WTC11 (cell line): ENCODE measurements around the gene MSI1.

Experiments used
- ELF4 ChIP-seq: sonication (generic); formaldehyde crosslinking; IDR thresholded peaks from 2 replicates; pipeline ENCODE4 v1.8.1; 2022; ENCODE audit warnings: low read depth, mild to moderate bottlenecking, moderate library complexity, missing genetic modification reagents
- ESRRA ChIP-seq: sonication (generic); formaldehyde crosslinking; IDR thresholded peaks from 2 replicates; pipeline ENCODE4 v1.8.1; 2022; ENCODE audit warnings: mild to moderate bottlenecking, missing genetic modification reagents, borderline replicate concordance
- FOXK1 ChIP-seq: sonication (generic); formaldehyde crosslinking; IDR thresholded peaks from 2 replicates; pipeline ENCODE4 v1.8.0; 2022; ENCODE audit warnings: mild to moderate bottlenecking, moderate library complexity, missing genetic modification reagents
- ZNF232 ChIP-seq: sonication (generic); formaldehyde crosslinking; IDR thresholded peaks from 2 replicates; pipeline ENCODE4 v1.8.0; 2022; ENCODE audit warnings: mild to moderate bottlenecking, missing genetic modification reagents
- ZNF317 ChIP-seq: sonication (generic); formaldehyde crosslinking; IDR thresholded peaks from 2 replicates; pipeline ENCODE4 v1.8.1; 2023; ENCODE audit warnings: low read depth, mild to moderate bottlenecking, moderate library complexity, missing genetic modification reagents, borderline replicate concordance
- ZNF416 ChIP-seq: fragments of 250-450 bp; sonication (Bioruptor Pico); IDR thresholded peaks from 2 replicates; pipeline ENCODE4 v1.9.0; 2021; ENCODE audit warnings: mild to moderate bottlenecking, inconsistent platforms
- TF ChIP-seq, protein P1 (sequence below): fragments of 200-600 bp; IDR thresholded peaks from 2 replicates; pipeline ENCODE4 v1.8.0; 2022; ENCODE audit warnings: antibody characterized with exemption
- TF ChIP-seq, protein P2 (sequence below): sonication (generic); formaldehyde crosslinking; IDR thresholded peaks from 2 replicates; pipeline ENCODE4 v1.8.0; 2023; ENCODE audit warnings: missing genetic modification reagents
- TF ChIP-seq, protein P3 (sequence below): sonication (generic); formaldehyde crosslinking; IDR thresholded peaks from 2 replicates; pipeline ENCODE4 v1.8.0; 2022; ENCODE audit warnings: missing genetic modification reagents
- TF ChIP-seq, protein P4 (sequence below): sonication (generic); formaldehyde crosslinking; IDR thresholded peaks from 2 replicates; pipeline ENCODE4 v1.8.1; 2023; ENCODE audit warnings: mild to moderate bottlenecking, moderate library complexity, missing genetic modification reagents
- TF ChIP-seq, protein P5 (sequence below): sonication (generic); formaldehyde crosslinking; IDR thresholded peaks from 2 replicates; pipeline ENCODE4 v1.8.1; 2023; ENCODE audit warnings: mild to moderate bottlenecking, missing genetic modification reagents
- TF ChIP-seq, protein P6 (sequence below): sonication (generic); formaldehyde crosslinking; conservative IDR thresholded peaks from 2 replicates; pipeline ENCODE4 v1.8.1; 2022; ENCODE audit warnings: mild to moderate bottlenecking, missing genetic modification reagents
- TF ChIP-seq, protein P7 (sequence below): sonication (generic); formaldehyde crosslinking; IDR thresholded peaks from 2 replicates; pipeline ENCODE4 v1.8.1; 2022; ENCODE audit warnings: low read depth, missing genetic modification reagents, borderline replicate concordance
- TF ChIP-seq, protein P8 (sequence below): sonication (generic); formaldehyde crosslinking; IDR thresholded peaks from 2 replicates; pipeline ENCODE4 v1.8.1; 2023; ENCODE audit warnings: mild to moderate bottlenecking, missing genetic modification reagents, moderate library complexity

DNA sequence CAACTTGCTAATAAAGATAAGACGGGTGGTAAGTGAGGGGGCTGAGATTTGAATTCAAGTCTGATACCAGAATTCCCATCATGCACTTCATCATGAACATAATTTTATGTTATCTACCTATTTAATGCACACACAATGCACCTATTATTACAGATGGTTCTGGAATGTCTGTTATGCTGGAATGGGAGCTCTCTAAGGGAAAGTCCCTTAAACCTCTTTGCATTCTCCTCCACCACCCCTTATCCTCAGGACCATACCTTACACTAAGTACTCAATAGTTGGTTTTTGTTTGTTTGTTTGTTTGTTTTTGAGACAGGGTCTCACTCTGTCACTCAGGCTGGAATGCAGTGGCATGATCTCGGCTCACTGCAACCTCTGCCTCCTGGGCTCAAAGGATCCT, 7.0 kb upstream of the MSI1 start:
- TF ChIP-seq, protein P1, sequence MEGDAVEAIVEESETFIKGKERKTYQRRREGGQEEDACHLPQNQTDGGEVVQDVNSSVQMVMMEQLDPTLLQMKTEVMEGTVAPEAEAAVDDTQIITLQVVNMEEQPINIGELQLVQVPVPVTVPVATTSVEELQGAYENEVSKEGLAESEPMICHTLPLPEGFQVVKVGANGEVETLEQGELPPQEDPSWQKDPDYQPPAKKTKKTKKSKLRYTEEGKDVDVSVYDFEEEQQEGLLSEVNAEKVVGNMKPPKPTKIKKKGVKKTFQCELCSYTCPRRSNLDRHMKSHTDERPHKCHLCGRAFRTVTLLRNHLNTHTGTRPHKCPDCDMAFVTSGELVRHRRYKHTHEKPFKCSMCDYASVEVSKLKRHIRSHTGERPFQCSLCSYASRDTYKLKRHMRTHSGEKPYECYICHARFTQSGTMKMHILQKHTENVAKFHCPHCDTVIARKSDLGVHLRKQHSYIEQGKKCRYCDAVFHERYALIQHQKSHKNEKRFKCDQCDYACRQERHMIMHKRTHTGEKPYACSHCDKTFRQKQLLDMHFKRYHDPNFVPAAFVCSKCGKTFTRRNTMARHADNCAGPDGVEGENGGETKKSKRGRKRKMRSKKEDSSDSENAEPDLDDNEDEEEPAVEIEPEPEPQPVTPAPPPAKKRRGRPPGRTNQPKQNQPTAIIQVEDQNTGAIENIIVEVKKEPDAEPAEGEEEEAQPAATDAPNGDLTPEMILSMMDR, result no peak
- TF ChIP-seq ZNF416 (CRISPR knock-in tag) (no peak), ESRRA (no peak), ZNF232 (CRISPR knock-in tag) (no peak), ELF4 (CRISPR knock-in tag) (no peak), FOXK1 (CRISPR knock-in tag) (no peak), ZNF317 (CRISPR knock-in tag) (no peak)
- TF ChIP-seq, protein P2, sequence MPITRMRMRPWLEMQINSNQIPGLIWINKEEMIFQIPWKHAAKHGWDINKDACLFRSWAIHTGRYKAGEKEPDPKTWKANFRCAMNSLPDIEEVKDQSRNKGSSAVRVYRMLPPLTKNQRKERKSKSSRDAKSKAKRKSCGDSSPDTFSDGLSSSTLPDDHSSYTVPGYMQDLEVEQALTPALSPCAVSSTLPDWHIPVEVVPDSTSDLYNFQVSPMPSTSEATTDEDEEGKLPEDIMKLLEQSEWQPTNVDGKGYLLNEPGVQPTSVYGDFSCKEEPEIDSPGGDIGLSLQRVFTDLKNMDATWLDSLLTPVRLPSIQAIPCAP (CRISPR knock-in tag), result no peak
- TF ChIP-seq, protein P3, sequence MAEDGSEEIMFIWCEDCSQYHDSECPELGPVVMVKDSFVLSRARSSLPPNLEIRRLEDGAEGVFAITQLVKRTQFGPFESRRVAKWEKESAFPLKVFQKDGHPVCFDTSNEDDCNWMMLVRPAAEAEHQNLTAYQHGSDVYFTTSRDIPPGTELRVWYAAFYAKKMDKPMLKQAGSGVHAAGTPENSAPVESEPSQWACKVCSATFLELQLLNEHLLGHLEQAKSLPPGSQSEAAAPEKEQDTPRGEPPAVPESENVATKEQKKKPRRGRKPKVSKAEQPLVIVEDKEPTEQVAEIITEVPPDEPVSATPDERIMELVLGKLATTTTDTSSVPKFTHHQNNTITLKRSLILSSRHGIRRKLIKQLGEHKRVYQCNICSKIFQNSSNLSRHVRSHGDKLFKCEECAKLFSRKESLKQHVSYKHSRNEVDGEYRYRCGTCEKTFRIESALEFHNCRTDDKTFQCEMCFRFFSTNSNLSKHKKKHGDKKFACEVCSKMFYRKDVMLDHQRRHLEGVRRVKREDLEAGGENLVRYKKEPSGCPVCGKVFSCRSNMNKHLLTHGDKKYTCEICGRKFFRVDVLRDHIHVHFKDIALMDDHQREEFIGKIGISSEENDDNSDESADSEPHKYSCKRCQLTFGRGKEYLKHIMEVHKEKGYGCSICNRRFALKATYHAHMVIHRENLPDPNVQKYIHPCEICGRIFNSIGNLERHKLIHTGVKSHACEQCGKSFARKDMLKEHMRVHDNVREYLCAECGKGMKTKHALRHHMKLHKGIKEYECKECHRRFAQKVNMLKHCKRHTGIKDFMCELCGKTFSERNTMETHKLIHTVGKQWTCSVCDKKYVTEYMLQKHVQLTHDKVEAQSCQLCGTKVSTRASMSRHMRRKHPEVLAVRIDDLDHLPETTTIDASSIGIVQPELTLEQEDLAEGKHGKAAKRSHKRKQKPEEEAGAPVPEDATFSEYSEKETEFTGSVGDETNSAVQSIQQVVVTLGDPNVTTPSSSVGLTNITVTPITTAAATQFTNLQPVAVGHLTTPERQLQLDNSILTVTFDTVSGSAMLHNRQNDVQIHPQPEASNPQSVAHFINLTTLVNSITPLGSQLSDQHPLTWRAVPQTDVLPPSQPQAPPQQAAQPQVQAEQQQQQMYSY (CRISPR knock-in tag), result no peak
- TF ChIP-seq, protein P4, sequence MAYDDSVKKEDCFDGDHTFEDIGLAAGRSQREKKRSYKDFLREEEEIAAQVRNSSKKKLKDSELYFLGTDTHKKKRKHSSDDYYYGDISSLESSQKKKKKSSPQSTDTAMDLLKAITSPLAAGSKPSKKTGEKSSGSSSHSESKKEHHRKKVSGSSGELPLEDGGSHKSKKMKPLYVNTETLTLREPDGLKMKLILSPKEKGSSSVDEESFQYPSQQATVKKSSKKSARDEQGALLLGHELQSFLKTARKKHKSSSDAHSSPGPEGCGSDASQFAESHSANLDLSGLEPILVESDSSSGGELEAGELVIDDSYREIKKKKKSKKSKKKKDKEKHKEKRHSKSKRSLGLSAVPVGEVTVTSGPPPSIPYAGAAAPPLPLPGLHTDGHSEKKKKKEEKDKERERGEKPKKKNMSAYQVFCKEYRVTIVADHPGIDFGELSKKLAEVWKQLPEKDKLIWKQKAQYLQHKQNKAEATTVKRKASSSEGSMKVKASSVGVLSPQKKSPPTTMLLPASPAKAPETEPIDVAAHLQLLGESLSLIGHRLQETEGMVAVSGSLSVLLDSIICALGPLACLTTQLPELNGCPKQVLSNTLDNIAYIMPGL (CRISPR knock-in tag), result no peak
- TF ChIP-seq, protein P5, sequence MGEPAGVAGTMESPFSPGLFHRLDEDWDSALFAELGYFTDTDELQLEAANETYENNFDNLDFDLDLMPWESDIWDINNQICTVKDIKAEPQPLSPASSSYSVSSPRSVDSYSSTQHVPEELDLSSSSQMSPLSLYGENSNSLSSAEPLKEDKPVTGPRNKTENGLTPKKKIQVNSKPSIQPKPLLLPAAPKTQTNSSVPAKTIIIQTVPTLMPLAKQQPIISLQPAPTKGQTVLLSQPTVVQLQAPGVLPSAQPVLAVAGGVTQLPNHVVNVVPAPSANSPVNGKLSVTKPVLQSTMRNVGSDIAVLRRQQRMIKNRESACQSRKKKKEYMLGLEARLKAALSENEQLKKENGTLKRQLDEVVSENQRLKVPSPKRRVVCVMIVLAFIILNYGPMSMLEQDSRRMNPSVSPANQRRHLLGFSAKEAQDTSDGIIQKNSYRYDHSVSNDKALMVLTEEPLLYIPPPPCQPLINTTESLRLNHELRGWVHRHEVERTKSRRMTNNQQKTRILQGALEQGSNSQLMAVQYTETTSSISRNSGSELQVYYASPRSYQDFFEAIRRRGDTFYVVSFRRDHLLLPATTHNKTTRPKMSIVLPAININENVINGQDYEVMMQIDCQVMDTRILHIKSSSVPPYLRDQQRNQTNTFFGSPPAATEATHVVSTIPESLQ (CRISPR knock-in tag), result no peak
- TF ChIP-seq, protein P6, sequence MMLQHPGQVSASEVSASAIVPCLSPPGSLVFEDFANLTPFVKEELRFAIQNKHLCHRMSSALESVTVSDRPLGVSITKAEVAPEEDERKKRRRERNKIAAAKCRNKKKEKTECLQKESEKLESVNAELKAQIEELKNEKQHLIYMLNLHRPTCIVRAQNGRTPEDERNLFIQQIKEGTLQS, result no peak
- TF ChIP-seq, protein P7, sequence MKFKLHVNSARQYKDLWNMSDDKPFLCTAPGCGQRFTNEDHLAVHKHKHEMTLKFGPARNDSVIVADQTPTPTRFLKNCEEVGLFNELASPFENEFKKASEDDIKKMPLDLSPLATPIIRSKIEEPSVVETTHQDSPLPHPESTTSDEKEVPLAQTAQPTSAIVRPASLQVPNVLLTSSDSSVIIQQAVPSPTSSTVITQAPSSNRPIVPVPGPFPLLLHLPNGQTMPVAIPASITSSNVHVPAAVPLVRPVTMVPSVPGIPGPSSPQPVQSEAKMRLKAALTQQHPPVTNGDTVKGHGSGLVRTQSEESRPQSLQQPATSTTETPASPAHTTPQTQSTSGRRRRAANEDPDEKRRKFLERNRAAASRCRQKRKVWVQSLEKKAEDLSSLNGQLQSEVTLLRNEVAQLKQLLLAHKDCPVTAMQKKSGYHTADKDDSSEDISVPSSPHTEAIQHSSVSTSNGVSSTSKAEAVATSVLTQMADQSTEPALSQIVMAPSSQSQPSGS, result no peak
- TF ChIP-seq, protein P8, sequence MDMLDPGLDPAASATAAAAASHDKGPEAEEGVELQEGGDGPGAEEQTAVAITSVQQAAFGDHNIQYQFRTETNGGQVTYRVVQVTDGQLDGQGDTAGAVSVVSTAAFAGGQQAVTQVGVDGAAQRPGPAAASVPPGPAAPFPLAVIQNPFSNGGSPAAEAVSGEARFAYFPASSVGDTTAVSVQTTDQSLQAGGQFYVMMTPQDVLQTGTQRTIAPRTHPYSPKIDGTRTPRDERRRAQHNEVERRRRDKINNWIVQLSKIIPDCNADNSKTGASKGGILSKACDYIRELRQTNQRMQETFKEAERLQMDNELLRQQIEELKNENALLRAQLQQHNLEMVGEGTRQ (CRISPR knock-in tag), result no peak
